ENCODE results near the gene CPT1A.

The CPT1A gene

DNA sequence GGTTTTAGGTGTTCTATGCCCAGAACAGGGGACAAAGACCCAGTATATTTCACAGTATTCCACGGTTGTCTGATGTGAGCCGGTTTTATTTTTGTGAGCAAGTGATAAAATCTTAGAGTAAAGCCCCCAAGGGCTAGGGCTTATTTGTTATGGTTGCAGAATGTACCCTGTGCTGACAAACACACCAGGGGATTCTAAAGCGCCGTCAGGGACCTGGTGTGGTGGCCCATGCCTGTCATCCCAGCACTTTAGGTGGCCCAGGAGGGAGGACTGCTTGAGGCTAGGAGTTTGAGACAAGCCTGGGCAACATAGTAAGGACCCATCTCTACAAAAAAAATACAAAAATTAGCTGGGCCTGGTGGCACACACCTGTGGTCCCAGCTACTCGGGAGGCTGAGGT, 39.1 kb upstream of the CPT1A start:
- Mint-ChIP-seq H3K4me3 (no peak overlapping the region), H3K27me3 (ENCODE audit: low read depth, poor library complexity) (peaks cover 2% of the 10 kb centered on the region), H3K4me1 (no peaks in the 10 kb centered on the region), H3K9me3 (peaks cover 3% of the 10 kb centered on the region), H3K27ac (no peak overlapping the region), H3K36me3 (ENCODE audit: low read depth) (peaks cover 32% of the 10 kb centered on the region)
- TF ChIP-seq CTCF (IDR thresholded peaks at IDR 0.05) = no peak
- no peak for DNase-seq

DNA sequence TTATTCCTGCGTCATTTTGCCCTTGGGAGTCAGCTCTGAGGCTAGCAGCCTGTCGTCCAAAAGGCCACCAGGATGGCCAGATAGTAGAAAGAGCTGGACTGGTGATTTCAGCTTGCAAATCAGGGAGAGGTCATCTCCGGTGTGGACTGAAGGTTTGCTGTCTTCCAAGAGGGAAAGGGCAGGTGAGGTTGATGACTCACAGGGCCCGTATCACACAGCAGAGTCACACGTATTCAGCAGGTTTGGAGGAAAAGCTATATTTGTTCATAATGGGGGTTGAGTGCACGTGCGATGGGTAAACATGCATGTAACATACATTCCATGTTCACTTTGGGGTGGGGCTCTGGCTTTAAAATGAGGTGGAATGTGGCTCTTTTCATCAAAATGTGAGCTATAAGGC, 36.3 kb upstream of the CPT1A start:
- Mint-ChIP-seq H3K27ac (peak overlapping the region; percentile 81), H3K36me3 (ENCODE audit: low read depth) (peaks cover 17% of the 10 kb centered on the region)
- no peak for TF ChIP-seq CTCF (IDR thresholded peaks at IDR 0.05)

DNA sequence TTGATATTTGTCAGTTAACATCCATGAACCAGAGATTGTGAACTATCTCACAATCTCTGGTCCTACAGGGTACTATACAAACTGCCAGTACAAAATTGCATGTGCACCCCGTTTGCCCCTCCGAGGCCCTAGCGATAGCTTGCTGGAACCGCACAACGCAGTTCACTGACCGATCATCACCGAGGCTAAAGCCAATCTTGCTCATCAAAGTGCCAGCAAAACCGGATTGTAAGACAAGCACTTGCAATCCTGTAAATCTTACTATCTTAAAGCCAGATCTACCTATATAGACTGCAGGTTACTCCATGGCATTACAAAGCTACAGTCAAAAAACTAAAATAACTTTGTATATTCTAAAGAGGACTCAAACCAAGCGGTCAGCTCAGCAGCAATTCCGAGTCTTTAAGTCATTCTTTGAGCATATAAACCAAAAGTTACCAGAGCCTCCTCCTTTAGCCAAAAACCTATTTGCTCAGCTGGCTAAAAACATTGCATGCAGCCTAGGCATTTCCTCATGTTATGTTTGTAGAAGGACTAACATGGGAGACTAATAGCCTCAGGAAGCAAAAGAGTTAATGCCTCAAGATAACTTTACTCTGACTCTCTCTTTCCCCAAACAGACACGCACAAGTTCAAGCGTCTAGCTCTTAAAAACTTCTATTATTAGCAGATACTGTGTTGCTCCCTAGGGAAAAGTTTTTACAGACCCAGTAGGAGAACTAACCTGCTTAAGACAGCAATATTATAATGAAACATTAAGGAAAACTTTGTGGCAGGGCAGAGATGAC, 30.7 kb upstream of the CPT1A start:
- DNase-seq = no peak
- Mint-ChIP-seq H3K36me3 (ENCODE audit: low read depth) (no peaks in the 10 kb centered on the region), H3K4me3 (no peak overlapping the region), H3K27me3 (ENCODE audit: low read depth, poor library complexity) (peaks cover 12% of the 10 kb centered on the region), H3K9me3 (no peaks in the 10 kb centered on the region), H3K27ac (no peak overlapping the region), H3K4me1 (peaks cover 24% of the 10 kb centered on the region)
- TF ChIP-seq CTCF (IDR thresholded peaks at IDR 0.05) = no peak

More for the DNA sequence above, 36.3 kb upstream of the CPT1A start:
- H3K4me1 Mint-ChIP-seq = no peaks in the 10 kb centered on the region
- H3K9me3 Mint-ChIP-seq = no peaks in the 10 kb centered on the region
- no peak for DNase-seq
- no peak overlapping the region for H3K4me3 Mint-ChIP-seq
- H3K27me3 Mint-ChIP-seq (ENCODE audit: low read depth, poor library complexity) = peaks cover 2% of the 10 kb centered on the region

GRCh38 chr11:68870470-68870869, 28.8 kb upstream of the CPT1A start:
- TF ChIP-seq CTCF (IDR thresholded peaks at IDR 0.05) = no peak
- Mint-ChIP-seq H3K4me3 (peak overlapping the region; percentile 80), H3K27ac (no peak overlapping the region), H3K27me3 (ENCODE audit: low read depth, poor library complexity) (peaks cover 12% of the 10 kb centered on the region), H3K9me3 (no peaks in the 10 kb centered on the region), H3K4me1 (peaks cover 24% of the 10 kb centered on the region), H3K36me3 (ENCODE audit: low read depth) (no peaks in the 10 kb centered on the region)
- no peak for DNase-seq

DNA sequence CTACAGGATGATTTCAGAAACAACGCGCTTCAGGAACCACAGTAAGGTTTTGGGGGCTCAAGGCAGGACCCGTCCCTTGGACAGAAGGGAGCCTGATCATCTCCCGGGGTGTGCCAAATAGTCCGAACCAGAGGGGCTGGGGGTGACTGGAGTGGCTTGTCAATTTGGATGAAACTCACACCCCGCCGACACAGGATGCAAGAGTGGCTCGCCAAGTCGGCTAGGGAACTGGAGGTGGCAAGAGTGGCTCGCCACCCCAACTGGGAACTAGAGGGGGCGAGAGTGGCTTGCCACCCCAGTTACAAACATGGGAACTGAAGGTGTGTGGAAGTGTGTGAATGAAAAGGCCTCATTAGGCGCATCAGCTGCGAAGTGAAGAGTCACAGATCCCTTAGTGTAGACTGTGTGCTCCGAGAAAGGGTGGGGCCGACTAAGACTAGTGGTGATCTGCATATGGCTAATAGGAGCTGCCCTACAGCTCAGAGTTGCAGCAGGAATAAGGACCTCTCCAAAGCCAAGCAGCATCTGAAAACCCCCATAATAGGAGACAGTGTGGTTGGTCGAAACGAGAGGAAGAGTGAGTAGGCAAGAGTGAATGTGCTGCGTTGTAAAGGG, 26.6 kb upstream of the CPT1A start:
- H3K27ac Mint-ChIP-seq = no peak overlapping the region
- H3K9me3 Mint-ChIP-seq = peaks cover 8% of the 10 kb centered on the region
- peaks cover 24% of the 10 kb centered on the region for H3K4me1 Mint-ChIP-seq
- peak overlapping the region; percentile 10 for H3K4me3 Mint-ChIP-seq
- peaks cover 14% of the 10 kb centered on the region for H3K27me3 Mint-ChIP-seq (ENCODE audit: low read depth, poor library complexity)
- TF ChIP-seq CTCF (IDR thresholded peaks at IDR 0.05) = no peak
- DNase-seq = no peak
- H3K36me3 Mint-ChIP-seq (ENCODE audit: low read depth) = peaks cover 8% of the 10 kb centered on the region
